GM12875 (cell line): ENCODE data around the gene EVI2A.

ENCODE experiments used
- H3K4me3 ChIP-seq: one replicate; pipeline ENCODE4 v1.5.1; 2011; ENCODE audit warnings: low read depth, low read length, control low read depth
- CTCF ChIP-seq: IDR thresholded peaks from 2 replicates; pipeline ENCODE4 v1.5.1; 2011; ENCODE audit warnings: low read depth, mild to moderate bottlenecking, control low read depth, inconsistent platforms, low read length, moderate library complexity, borderline replicate concordance; ENCODE audit not compliant: insufficient read depth

EVI2A gene

GRCh38 chr17:31321481-31321880 is at the start of gene EVI2A:
Gene EVI2A, minus strand, starts transcription at chr17:31321622. Its CDS starts 2,609 bp downstream, at chr17:31319013.
- H3K4me3 ChIP-seq = peak within 1 kb of the TSS; percentile 48
- TF ChIP-seq CTCF = no peak

GRCh38 chr17:31369266-31369665 is 47.8 kb upstream of the EVI2A start:
- no peak overlapping the region for H3K4me3 ChIP-seq
- no peak for TF ChIP-seq CTCF

GRCh38 chr17:31366088-31366487 is 44.7 kb upstream of the EVI2A start:
- H3K4me3 ChIP-seq = no peak overlapping the region
- no peak for TF ChIP-seq CTCF

- no peak overlapping the region for H3K4me3 ChIP-seq
- TF ChIP-seq CTCF = no peak
Measured at GRCh38 chr17:31364012-31364411, 42.6 kb upstream of the EVI2A start.

GRCh38 chr17:31357839-31358394 is 36.5 kb upstream of the EVI2A start:
- no peak overlapping the region for H3K4me3 ChIP-seq
- no peak for TF ChIP-seq CTCF

GRCh38 chr17:31357091-31357490 is 35.7 kb upstream of the EVI2A start:
- H3K4me3 ChIP-seq = no peak overlapping the region
- no peak for TF ChIP-seq CTCF

GRCh38 chr17:31355935-31356334 is 34.5 kb upstream of the EVI2A start:
- TF ChIP-seq CTCF = no peak
- no peak overlapping the region for H3K4me3 ChIP-seq
